ENCODE measurements around the gene MAN1A1.

MAN1A1 gene

DNA sequence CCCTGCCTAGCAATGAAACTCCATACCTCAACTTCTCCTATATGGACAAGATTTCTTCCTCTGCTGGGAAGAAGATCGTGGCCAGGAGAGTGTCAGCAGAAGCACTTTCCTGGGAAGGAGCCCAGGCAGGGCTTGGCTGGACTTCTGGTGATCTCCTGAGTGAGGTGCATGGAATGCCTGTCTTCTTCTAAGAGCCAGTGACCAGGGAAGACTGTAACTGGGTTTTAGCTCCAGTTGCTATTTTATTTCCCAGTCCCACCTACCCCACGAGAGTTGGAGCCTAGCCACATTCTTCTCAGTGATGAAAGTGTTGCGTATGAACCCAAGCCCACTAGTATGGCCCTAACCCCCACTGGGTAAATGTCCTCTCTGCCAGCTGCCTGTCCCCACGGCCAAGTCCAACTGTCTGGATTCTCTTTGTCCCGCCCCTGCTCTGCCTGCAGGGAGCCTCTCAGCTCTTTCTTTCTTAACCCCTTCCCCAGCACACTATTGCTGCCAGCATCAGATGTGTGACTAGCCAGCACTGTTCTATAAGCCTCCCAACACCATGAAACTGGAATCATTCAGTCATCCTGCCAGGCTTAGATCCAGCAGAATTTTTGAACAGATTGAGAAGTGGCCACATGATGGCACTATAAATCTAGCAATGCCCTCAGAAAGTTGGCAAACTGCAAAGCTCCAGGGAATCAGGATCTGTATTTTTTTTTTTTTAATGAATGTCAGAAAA lies 201.3 kb downstream of the MAN1A1 start:
- Mint-ChIP-seq H3K4me1 (peaks cover 37% of the 10 kb centered on the region), H3K36me3 (no peaks in the 10 kb centered on the region), H3K27ac (no peak overlapping the region), H3K27me3 (no peaks in the 10 kb centered on the region), H3K4me3 (no peak overlapping the region), H3K9me3 (peaks cover 8% of the 10 kb centered on the region)
- CTCF ChIA-PET = interaction anchor here (0.6 to 4.4 kb wide), 27 partner anchors 8 to 1908 kb away, joined by 3 to 25 read pairs (median 3); no protein-coding TSS in a partner anchor
- DNase-seq = no peak

DNA sequence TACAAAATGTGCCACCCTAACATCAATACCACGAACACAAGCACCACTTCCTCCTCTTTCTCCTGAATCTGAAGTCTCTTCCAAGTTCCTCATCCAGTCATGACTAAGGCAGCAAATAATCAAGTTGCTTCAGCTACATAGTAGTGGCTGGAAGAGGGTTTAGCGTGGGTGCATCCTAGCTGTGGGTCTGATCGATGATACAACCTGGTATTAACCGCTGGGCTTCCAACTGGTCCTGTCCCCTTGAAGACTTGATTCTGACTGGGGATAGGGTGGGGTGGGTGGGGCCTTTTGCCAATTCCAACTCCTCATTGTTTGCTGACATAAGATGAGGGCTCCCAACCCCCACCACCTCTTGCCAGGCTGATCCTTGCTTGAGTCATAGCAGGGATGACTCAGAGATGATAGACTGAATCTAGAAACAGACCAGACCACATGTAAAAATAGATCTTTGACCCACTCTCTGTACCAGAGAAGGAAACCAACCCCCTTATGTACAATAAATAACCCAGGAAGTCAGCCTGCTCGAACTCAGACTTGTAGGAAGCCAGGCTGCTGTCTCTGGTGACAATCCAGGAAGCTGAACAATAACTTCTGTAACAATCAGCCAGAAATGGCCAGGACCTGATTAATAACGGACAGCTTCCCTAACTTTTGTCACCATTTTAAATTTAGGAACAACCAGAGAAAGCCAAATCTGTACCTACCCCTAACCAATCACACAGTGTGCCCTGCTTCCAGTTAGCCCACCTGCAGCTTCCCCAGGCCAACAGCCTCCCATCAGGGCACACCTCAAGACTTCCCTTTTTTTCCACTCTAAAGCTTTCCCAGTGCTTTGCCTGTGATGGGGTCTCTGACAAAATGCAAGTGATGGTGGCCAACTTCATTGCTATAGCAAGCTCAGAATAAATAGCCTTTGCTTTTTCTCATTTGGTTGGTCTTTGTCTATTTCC lies 202.2 kb downstream of the MAN1A1 start:
- no peaks in the 10 kb centered on the region for H3K27me3 Mint-ChIP-seq
- H3K4me1 Mint-ChIP-seq = peaks cover 37% of the 10 kb centered on the region
- peak overlapping the region; percentile 60 for H3K27ac Mint-ChIP-seq
- peaks cover 8% of the 10 kb centered on the region for H3K9me3 Mint-ChIP-seq
- H3K4me3 Mint-ChIP-seq = no peak overlapping the region
- DNase-seq = peak; percentile 35
- H3K36me3 Mint-ChIP-seq = no peaks in the 10 kb centered on the region
- CTCF ChIA-PET = interaction anchor here (0.7 to 4.4 kb wide), 17 partner anchors 9 to 832 kb away, joined by 3 to 25 read pairs (median 4); no protein-coding TSS in a partner anchor

GRCh38 chr6:119145111-119145510 lies 204.4 kb downstream of the MAN1A1 start:
- Mint-ChIP-seq H3K4me1 (peaks cover 32% of the 10 kb centered on the region), H3K9me3 (peaks cover 8% of the 10 kb centered on the region), H3K27ac (peak overlapping the region; percentile 19), H3K27me3 (no peaks in the 10 kb centered on the region), H3K4me3 (no peak overlapping the region), H3K36me3 (no peaks in the 10 kb centered on the region)
- no peak for DNase-seq
- CTCF ChIA-PET = interaction anchor here (1.0 to 2.2 kb wide), 4 partner anchors 16 to 169 kb away, joined by 3 to 8 read pairs (median 6); no protein-coding TSS in a partner anchor

GRCh38 chr6:119142637-119143036 lies 206.9 kb downstream of the MAN1A1 start:
- peaks cover 32% of the 10 kb centered on the region for H3K4me1 Mint-ChIP-seq
- no peak overlapping the region for H3K4me3 Mint-ChIP-seq
- no peak for DNase-seq
- no peaks in the 10 kb centered on the region for H3K36me3 Mint-ChIP-seq
- CTCF ChIA-PET = interaction anchor here (1.1 to 2.3 kb wide), 3 partner anchors 13 to 913 kb away, joined by 3 to 8 read pairs (median 3); no protein-coding TSS in a partner anchor
- no peaks in the 10 kb centered on the region for H3K27me3 Mint-ChIP-seq
- no peak overlapping the region for H3K27ac Mint-ChIP-seq
- peaks cover 6% of the 10 kb centered on the region for H3K9me3 Mint-ChIP-seq

DNA sequence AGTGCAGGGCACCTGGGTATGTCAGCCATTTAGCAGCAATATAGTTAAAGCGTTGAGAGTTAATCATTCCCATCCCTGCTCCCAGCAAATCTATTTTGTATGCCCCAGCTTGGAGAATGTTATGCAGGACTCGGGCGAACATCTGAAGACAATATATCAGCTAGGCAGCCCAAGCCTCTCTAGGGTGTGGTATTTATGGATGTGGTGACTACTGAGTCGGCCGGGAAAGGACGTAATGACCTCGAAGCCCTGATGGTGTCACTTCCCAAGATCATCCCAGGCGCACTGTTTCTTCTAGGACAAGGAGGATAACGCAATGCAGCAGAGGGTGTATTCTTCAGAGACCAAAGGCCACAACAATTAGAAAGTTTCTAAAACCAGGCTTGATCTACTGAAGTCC lies 207.5 kb downstream of the MAN1A1 start:
- H3K27ac Mint-ChIP-seq = no peak overlapping the region
- H3K4me1 Mint-ChIP-seq = peaks cover 26% of the 10 kb centered on the region
- H3K27me3 Mint-ChIP-seq = no peaks in the 10 kb centered on the region
- DNase-seq = no peak
- CTCF ChIA-PET = interaction anchor here (1.1 to 2.3 kb wide), 3 partner anchors 13 to 914 kb away, joined by 3 to 8 read pairs (median 3); no protein-coding TSS in a partner anchor
- no peak overlapping the region for H3K4me3 Mint-ChIP-seq
- H3K9me3 Mint-ChIP-seq = peaks cover 2% of the 10 kb centered on the region
- no peaks in the 10 kb centered on the region for H3K36me3 Mint-ChIP-seq

DNA sequence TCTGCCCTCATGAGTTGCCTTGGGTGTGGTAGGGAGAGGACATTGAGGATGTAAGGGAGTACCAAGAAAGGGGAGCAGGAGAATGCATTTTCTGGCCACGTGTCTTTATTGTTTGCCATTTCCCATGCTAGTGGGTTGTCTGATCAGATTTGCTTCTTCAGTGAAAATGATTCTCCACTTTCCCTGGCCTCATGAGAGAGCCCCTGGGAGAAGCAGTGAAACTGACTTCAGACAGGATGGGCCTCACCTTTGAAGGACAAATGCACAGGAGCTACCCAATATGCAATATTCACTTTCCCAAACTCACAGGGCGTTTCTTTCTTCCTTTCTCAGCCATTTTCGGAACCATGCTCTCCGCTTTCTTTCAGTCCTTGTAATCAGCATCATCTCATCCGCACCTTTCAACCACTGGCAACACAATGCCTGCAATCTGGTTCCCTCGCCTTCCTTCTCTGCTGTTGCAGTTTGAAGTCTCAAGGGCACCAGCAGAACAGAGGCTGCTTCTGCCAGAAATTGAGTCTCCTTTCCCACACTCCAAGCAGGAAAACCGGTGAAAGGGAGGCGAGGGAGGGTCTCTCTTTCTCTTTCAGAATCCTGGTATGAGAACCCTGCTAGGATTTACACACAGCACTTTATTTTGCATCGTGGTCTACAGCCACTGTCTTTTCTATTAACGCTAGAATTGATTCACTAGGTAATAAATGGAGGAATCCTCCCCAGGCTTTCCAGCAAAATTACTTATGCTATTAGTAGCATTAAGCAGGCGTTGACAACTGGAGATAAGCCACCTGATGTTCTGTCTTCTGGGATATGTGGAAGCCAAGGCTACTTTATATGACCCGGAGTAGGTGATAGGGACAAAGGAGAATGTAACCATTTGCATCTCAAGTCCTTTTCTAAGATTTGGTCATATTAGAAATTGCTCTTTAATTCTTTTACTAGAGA lies 209.1 kb downstream of the MAN1A1 start:
- H3K4me3 Mint-ChIP-seq = no peak overlapping the region
- no peak overlapping the region for H3K27ac Mint-ChIP-seq
- no peaks in the 10 kb centered on the region for H3K36me3 Mint-ChIP-seq
- peaks cover 16% of the 10 kb centered on the region for H3K4me1 Mint-ChIP-seq
- DNase-seq = no peak
- H3K27me3 Mint-ChIP-seq = no peaks in the 10 kb centered on the region
- H3K9me3 Mint-ChIP-seq = no peaks in the 10 kb centered on the region
- CTCF ChIA-PET = interaction anchor here (0.6 to 4.8 kb wide), 2 partner anchors 8 to 147 kb away, joined by 3 to 20 read pairs; no protein-coding TSS in a partner anchor

DNA sequence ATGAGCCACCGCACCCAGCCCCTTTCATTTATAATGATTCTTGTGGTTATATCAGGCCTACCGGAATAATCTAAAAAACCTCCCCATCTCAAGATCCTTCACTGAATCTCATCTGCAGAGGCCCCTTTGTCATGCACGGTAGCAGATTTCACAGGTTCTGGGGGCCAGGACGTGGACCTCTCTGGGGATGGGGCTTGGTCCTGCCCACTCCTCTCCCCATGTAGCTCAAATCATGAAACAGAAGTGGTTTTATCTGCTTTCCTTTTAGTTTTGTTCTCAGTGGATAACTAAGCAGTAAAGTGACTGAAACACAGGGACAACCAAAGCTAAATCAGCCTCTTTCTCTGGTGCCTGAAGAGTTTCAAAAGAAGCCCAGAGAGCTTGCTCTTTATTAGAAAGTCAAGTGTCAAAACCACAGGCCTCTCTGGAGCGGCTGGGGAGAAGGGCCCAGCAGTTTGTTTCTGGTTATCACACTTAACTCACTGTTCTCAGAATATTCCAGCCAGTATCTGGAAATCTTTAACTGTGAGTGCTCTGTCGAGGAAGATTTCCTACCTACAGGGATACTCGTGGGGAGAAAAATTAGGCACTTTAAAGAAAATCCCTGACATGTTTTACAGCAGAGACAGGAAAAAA lies 210.5 kb downstream of the MAN1A1 start:
- CTCF ChIA-PET = interaction anchor here (0.8 to 4.8 kb wide), 4 partner anchors 9 to 209 kb away, joined by 3 to 20 read pairs (median 3); no protein-coding TSS in a partner anchor
- no peak overlapping the region for H3K4me3 Mint-ChIP-seq
- no peaks in the 10 kb centered on the region for H3K27me3 Mint-ChIP-seq
- H3K9me3 Mint-ChIP-seq = no peaks in the 10 kb centered on the region
- no peaks in the 10 kb centered on the region for H3K36me3 Mint-ChIP-seq
- DNase-seq = no peak
- peaks cover 4% of the 10 kb centered on the region for H3K4me1 Mint-ChIP-seq
- H3K27ac Mint-ChIP-seq = no peak overlapping the region

- CTCF ChIA-PET = interaction anchor here (0.9 to 4.8 kb wide), 3 partner anchors 8 to 207 kb away, joined by 3 to 20 read pairs (median 5); no protein-coding TSS in a partner anchor
- no peak for DNase-seq
- H3K9me3 Mint-ChIP-seq = no peaks in the 10 kb centered on the region
- no peaks in the 10 kb centered on the region for H3K36me3 Mint-ChIP-seq
- no peak overlapping the region for H3K4me3 Mint-ChIP-seq
- H3K4me1 Mint-ChIP-seq = peaks cover 4% of the 10 kb centered on the region
- no peak overlapping the region for H3K27ac Mint-ChIP-seq
- no peaks in the 10 kb centered on the region for H3K27me3 Mint-ChIP-seq
Observed at GRCh38 chr6:119137194-119138072, 212.1 kb downstream of the MAN1A1 start.

GRCh38 chr6:119134752-119135151 lies 214.8 kb downstream of the MAN1A1 start:
- Mint-ChIP-seq H3K27me3 (no peaks in the 10 kb centered on the region), H3K4me3 (no peak overlapping the region), H3K4me1 (peaks cover 4% of the 10 kb centered on the region), H3K36me3 (no peaks in the 10 kb centered on the region), H3K9me3 (no peaks in the 10 kb centered on the region), H3K27ac (no peak overlapping the region)
- CTCF ChIA-PET = no interaction called here
- DNase-seq = no peak

DNA sequence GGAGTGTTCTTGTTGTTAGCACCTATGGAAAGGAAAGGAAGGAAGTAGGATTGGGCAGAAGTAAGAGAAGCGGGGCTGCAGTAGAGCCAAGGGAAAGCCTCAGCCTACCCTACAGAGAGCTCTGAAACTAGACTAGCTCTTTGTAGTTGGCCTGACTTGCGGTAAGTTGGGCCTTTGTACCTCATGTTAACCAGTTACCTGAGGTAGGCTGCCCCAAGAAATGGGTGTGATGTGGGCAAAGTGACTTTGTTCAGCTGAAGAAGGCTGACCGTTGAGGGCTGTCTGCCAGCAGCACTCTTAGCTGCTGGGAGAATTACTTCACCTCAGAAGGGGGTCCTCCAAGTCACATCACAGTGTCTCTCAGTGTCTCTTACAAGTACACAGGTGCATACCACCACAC lies 216.2 kb downstream of the MAN1A1 start:
- H3K4me3 Mint-ChIP-seq = no peak overlapping the region
- H3K27ac Mint-ChIP-seq = no peak overlapping the region
- peaks cover 5% of the 10 kb centered on the region for H3K27me3 Mint-ChIP-seq
- no peaks in the 10 kb centered on the region for H3K4me1 Mint-ChIP-seq
- DNase-seq = no peak
- H3K36me3 Mint-ChIP-seq = no peaks in the 10 kb centered on the region
- CTCF ChIA-PET = interaction anchor here (0.8 to 1.3 kb wide), 3 partner anchors 15 to 210 kb away, joined by 3 to 7 read pairs (median 3); no protein-coding TSS in a partner anchor
- H3K9me3 Mint-ChIP-seq = no peaks in the 10 kb centered on the region

DNA sequence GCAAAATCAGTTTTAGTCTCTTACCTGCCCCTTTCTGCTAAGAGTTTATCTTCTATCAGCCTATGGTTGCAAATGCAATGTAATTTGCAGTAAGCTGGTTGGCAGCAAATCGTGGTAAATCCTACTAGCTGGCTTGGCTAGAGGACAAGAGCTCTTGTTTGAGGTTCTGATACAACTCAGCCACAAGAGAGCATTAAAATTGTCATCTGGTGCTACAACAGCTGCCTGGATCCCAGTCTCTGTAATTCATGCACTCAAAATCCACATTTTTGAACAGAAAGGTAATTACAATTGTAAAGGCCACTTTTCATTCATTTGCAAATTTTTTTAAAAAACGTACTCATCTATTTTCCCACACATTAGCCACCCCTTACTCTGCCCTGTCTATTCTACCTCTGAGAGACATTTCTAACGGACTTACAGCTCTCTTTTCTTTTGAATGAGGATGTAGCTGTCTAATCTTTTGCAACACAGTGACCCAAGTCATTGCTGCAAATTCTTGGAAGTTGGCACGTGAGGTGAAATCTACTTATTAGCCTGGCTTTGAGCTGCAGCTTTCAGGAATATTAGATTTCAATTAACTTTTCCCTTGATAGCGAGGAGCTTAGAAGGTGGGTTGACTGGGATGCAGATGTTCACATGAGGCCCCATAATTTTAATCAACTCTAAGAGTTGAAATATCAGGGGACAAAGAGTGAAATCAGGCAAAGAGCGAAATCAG lies 217.1 kb downstream of the MAN1A1 start:
- H3K9me3 Mint-ChIP-seq = no peaks in the 10 kb centered on the region
- H3K27me3 Mint-ChIP-seq = peaks cover 14% of the 10 kb centered on the region
- no peaks in the 10 kb centered on the region for H3K36me3 Mint-ChIP-seq
- no peaks in the 10 kb centered on the region for H3K4me1 Mint-ChIP-seq
- CTCF ChIA-PET = interaction anchor here (1.0 to 1.3 kb wide), 6 partner anchors 22 to 218 kb away, joined by 3 to 7 read pairs (median 3); no protein-coding TSS in a partner anchor
- no peak overlapping the region for H3K4me3 Mint-ChIP-seq
- DNase-seq = no peak
- no peak overlapping the region for H3K27ac Mint-ChIP-seq

Measured in activated naive CD4-positive, alpha-beta T cell treated with anti-CD3 and anti-CD28 coated beads, Interleukin-2, amount 10 ng/mL, durations not matched to agents 7 days and 5 days (primary cell).